Thyroid gland (tissue), 4 donors: ENCODE measurements around the gene MUS81. TPM values are rescaled to one million over a fixed set of nuclear protein-coding genes. Genes with fewer than 3 reads are reported as not detected.

Source experiments
- DNase-seq, 2 donors: peaks; one replicate each; pipeline ENCODE4 v3.0.0-alpha.2; 2019
- H3K27ac ChIP-seq, 3 donors: fragments of 200-600 bp; sonication (generic); 1 replicate in 2 of 3; 2 replicates in 1 of 3; pipeline ENCODE4 v1.5.1; 2016 to 2019; ENCODE audit warnings: mild to moderate bottlenecking in 1 of 3, moderate library complexity in 1 of 3
- H3K27me3 ChIP-seq: fragments of 200-600 bp; sonication (generic); one replicate; pipeline ENCODE4 v1.5.1; 2019
- H3K36me3 ChIP-seq, 2 donors: fragments of 200-600 bp; sonication (generic); one replicate each; pipeline ENCODE4 v1.5.1; 2016 to 2019
- H3K4me1 ChIP-seq, 2 donors: fragments of 200-600 bp; sonication (generic); one replicate each; pipeline ENCODE4 v1.5.1; 2017 to 2019
- H3K4me3 ChIP-seq, 3 donors: fragments of 200-600 bp; sonication (generic); replicated peaks in 1 of 3; 1 replicate in 2 of 3; 2 replicates in 1 of 3; pipeline ENCODE4 v1.5.1; 2016; ENCODE audit warnings: mild to moderate bottlenecking in 1 of 3
- H3K9me3 ChIP-seq: fragments of 200-600 bp; sonication (generic); one replicate; pipeline ENCODE4 v1.5.1; 2017
- POLR2A ChIP-seq, 2 donors: fragments of 450-650 bp; IDR thresholded peaks; one replicate each; pipeline ENCODE4 v1.6.1; 2017; ENCODE audit warnings: antibody characterized with exemption in 2 of 2, mild to moderate bottlenecking in 2 of 2, moderate library complexity in 1 of 2
- WGBS, 2 donors: methylation state at CpG; one replicate each; pipeline ENCODE4 v1.1.5; 2017; 5-methylcytosine and 5-hydroxymethylcytosine counted together
- intact Hi-C: fragments of 100-400 bp; cut with DNase I; formaldehyde crosslinking; loops from one replicate; pipeline ENCODE4 v1.15.1; 2023
- total RNA-seq, 4 donors: library from RNA; depleted of rRNA; stranded (reverse); fragments of >200 nt; gene quantifications; one replicate each; pipeline ENCODE4 v1.2.3, GENCODE V29; 2016
- TF ChIP-seq, protein P1 (sequence below), 6 experiments: fragments of 200-600 bp in 3 of 6; fragments of 450-650 bp in 3 of 6; sonication (generic) in 3 of 6; IDR thresholded peaks; one replicate each; pipeline ENCODE4 v1.5.1; 2016 to 2019; ENCODE audit warnings: antibody characterized with exemption in 6 of 6, mild to moderate bottlenecking in 2 of 6, inconsistent platforms in 1 of 6, moderate library complexity in 1 of 6

The MUS81 gene
- total RNA-seq, 4 donors from 2014 or later: 31.8 to 61.9 (median 42.5) TPM

DNA sequence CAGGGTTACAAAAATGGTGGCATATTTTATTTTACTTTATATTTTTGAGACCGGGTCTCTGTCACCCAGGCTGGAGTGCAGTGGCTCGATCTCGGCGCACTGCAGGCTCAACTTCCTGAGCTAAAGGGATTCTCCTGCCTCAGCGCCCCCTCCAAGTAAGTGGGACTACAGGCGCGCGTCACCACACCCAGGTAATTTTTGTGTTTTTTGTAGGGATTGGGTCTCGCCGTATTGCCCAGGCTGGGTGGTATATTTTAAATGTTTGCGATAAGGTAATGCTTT lies 40.6 kb downstream of the MUS81 start:
- no peaks in the 10 kb centered on the region for H3K9me3 ChIP-seq
- intact Hi-C loops: no loop called here
- no peak overlapping the region for H3K4me3 ChIP-seq
- H3K27ac ChIP-seq: no peak overlapping the region
- no peaks in the 10 kb centered on the region for H3K36me3 ChIP-seq
- H3K27me3 ChIP-seq: peaks cover 9% of the 10 kb centered on the region
- H3K4me1 ChIP-seq: peaks cover 13 to 15% of the 10 kb centered on the region in 2 donors
- TF ChIP-seq POLR2A (IDR thresholded peaks at IDR 0.05): no peak
- TF ChIP-seq, protein P1, sequence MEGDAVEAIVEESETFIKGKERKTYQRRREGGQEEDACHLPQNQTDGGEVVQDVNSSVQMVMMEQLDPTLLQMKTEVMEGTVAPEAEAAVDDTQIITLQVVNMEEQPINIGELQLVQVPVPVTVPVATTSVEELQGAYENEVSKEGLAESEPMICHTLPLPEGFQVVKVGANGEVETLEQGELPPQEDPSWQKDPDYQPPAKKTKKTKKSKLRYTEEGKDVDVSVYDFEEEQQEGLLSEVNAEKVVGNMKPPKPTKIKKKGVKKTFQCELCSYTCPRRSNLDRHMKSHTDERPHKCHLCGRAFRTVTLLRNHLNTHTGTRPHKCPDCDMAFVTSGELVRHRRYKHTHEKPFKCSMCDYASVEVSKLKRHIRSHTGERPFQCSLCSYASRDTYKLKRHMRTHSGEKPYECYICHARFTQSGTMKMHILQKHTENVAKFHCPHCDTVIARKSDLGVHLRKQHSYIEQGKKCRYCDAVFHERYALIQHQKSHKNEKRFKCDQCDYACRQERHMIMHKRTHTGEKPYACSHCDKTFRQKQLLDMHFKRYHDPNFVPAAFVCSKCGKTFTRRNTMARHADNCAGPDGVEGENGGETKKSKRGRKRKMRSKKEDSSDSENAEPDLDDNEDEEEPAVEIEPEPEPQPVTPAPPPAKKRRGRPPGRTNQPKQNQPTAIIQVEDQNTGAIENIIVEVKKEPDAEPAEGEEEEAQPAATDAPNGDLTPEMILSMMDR (IDR thresholded peaks at IDR 0.05): no peak
- 58 to 70% methylated on average over 11 of the region's 11 CpGs for WGBS, 2 donors
- no peak for DNase-seq

DNA sequence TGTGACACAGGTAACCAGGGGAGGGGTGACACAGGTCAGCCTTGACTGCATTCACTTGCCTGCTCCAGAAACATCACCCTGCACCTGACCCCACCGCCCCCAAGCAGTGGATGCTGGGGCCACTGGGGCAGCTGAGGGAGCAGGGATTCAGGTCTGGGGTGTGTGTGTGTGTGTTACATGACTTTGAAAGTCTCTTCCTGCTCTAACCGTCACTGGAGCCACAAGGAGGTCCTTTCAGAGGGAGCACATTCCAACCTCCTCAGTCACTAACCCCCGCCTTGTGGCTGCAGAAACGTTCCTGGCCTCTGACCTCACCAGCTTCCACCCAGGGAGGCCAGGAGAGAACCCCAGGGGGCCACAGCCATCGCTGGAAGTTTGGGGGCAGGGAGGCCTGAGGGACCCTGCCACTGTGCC lies 42.8 kb downstream of the MUS81 start:
- intact Hi-C loops: no loop called here
- Histone ChIP-seq H3K4me3 (no peak overlapping the region), H3K4me1 (peaks cover 13 to 15% of the 10 kb centered on the region in 2 donors), H3K27ac (no peak overlapping the region), H3K9me3 (no peaks in the 10 kb centered on the region), H3K27me3 (peaks cover 9% of the 10 kb centered on the region), H3K36me3 (no peaks in the 10 kb centered on the region)
- no peak for TF ChIP-seq POLR2A (IDR thresholded peaks at IDR 0.05)
- TF ChIP-seq, protein P1 (IDR thresholded peaks at IDR 0.05): no peak
- 14 to 50% methylated on average over 4 of the region's 5 CpGs for WGBS, 2 donors
- DNase-seq: no peak

GRCh38 chr11:65903715-65904114 lies 43.5 kb downstream of the MUS81 start:
- WGBS, 2 donors: 83 to 84% methylated on average over 8 of the region's 8 CpGs
- H3K4me1 ChIP-seq: peaks cover 13 to 15% of the 10 kb centered on the region in 2 donors
- H3K4me3 ChIP-seq: no peak overlapping the region
- TF ChIP-seq POLR2A (IDR thresholded peaks at IDR 0.05): no peak
- TF ChIP-seq, protein P1 (IDR thresholded peaks at IDR 0.05): no peak
- H3K27me3 ChIP-seq: peaks cover 9% of the 10 kb centered on the region
- no peak for DNase-seq
- no peak overlapping the region for H3K27ac ChIP-seq
- H3K9me3 ChIP-seq: no peaks in the 10 kb centered on the region
- intact Hi-C loops: no loop called here
- no peaks in the 10 kb centered on the region for H3K36me3 ChIP-seq

GRCh38 chr11:65906602-65907001 lies 46.4 kb downstream of the MUS81 start:
- no peaks in the 10 kb centered on the region for H3K9me3 ChIP-seq

GRCh38 chr11:65907878-65908277 lies 47.6 kb downstream of the MUS81 start:
- Histone ChIP-seq H3K27me3 (no peaks in the 10 kb centered on the region), H3K4me1 (peaks cover 0 to 11% of the 10 kb centered on the region in 2 donors), H3K27ac (no peak overlapping the region), H3K36me3 (no peaks in the 10 kb centered on the region), H3K9me3 (no peaks in the 10 kb centered on the region), H3K4me3 (no peak overlapping the region)
- DNase-seq: no peak
- TF ChIP-seq, protein P1 (IDR thresholded peaks at IDR 0.05): no peak
- no peak for TF ChIP-seq POLR2A (IDR thresholded peaks at IDR 0.05)
- intact Hi-C loops: no loop called here
- WGBS, 2 donors: 86 to 93% methylated on average over 6 of the region's 6 CpGs

More at GRCh38 chr11:65906602-65907001, 46.4 kb downstream of the MUS81 start:
- H3K4me1 ChIP-seq: peaks cover 0 to 4% of the 10 kb centered on the region in 2 donors
- no peaks in the 10 kb centered on the region for H3K36me3 ChIP-seq
- H3K27me3 ChIP-seq: no peaks in the 10 kb centered on the region
- intact Hi-C loops: no loop called here
- no peak overlapping the region for H3K4me3 ChIP-seq
- no peak overlapping the region for H3K27ac ChIP-seq
- DNase-seq: no peak
- WGBS, 2 donors: 92% methylated on average over 5 of the region's 5 CpGs
- TF ChIP-seq, protein P1 (IDR thresholded peaks at IDR 0.05): no peak
- TF ChIP-seq POLR2A (IDR thresholded peaks at IDR 0.05): no peak
